HepG2 (cell line): ENCODE data around the gene SLC35F4. TPM values are rescaled to one million over a fixed set of nuclear protein-coding genes. Genes with fewer than 3 reads are reported as not detected.

ENCODE experiments used
- ATAC-seq: fragments of 200-7000 bp; cut with Tn5 transposase; 3 replicates; pipeline ENCODE4 v1.9.1; 2020; ENCODE audit warnings: mild to moderate bottlenecking, moderate library complexity
- BruUV-seq: library from RNA; stranded (reverse); fragments of 400-500 nt; replicated peaks from 2 replicates; lab custom pipeline; 2021; lab: Mats Ljungman, UMichigan
- CTCF ChIA-PET: fragments of 300-600 bp; formaldehyde crosslinking; extraction: SDS; loops from one replicate; lab custom pipeline; 2021; ENCODE audit warnings: low total read pairs, inconsistent platforms, low intra/inter-chr PET ratio; lab: Yijun Ruan, JAX
- POLR2A ChIA-PET: fragments of 350-600 bp; sonication (Branson Sonifier 250); formaldehyde crosslinking; loops from one replicate; lab custom pipeline; 2020; ENCODE audit warnings: antibody characterized with exemption, inconsistent platforms; lab: Yijun Ruan, JAX
- DNase-seq: peaks from one replicate; pipeline ENCODE4 v3.0.0-alpha.2; 2015; ENCODE audit warnings: low spot score
- FAIRE-seq: peaks from 3 replicates; lab custom pipeline; 2011; peaks lifted over from hg19 to GRCh38; lab: Jason Lieb, UNC
- H2AFZ ChIP-seq: one replicate; pipeline ENCODE4 v1.6.1; 2011; ENCODE audit warnings: low read length, inconsistent platforms
- H3K27ac ChIP-seq: fragments of 300-600 bp; 3 replicates; pipeline ENCODE4 v1.8.0; 2011; ENCODE audit warnings: mixed run types, mild to moderate bottlenecking, mixed read lengths, low read length, inconsistent platforms; ENCODE audit not compliant: insufficient read depth; ENCODE audit errors: extremely low read length
- H3K27me3 ChIP-seq, 2 experiments: fragments of 200-600 bp in 1 of 2; 2 replicates in 1 of 2; 3 replicates in 1 of 2; pipeline versions ENCODE4 v1.6.0 to v1.8.0; 2011; ENCODE audit warnings: low read length in 2 of 2, mild to moderate bottlenecking in 2 of 2, moderate library complexity in 2 of 2, inconsistent platforms in 1 of 2; ENCODE audit not compliant: insufficient read depth in 2 of 2, control insufficient read depth in 1 of 2
- H3K36me3 ChIP-seq, 2 experiments: fragments of 200-600 bp in 1 of 2; replicated peaks in 1 of 2; 2 replicates in 1 of 2; 3 replicates in 1 of 2; pipeline versions ENCODE4 v1.5.1 to v1.8.0; 2011; ENCODE audit warnings: low read length in 2 of 2, inconsistent platforms in 1 of 2; ENCODE audit not compliant: insufficient read depth in 2 of 2, control insufficient read depth in 1 of 2
- H3K4me1 ChIP-seq: 2 replicates; pipeline ENCODE4 v1.5.1; 2012; ENCODE audit warnings: low read length, inconsistent platforms; ENCODE audit not compliant: insufficient read depth
- H3K4me2 ChIP-seq: 2 replicates; pipeline ENCODE4 v1.6.0; 2011; ENCODE audit warnings: low read depth, low read length, inconsistent platforms
- H3K4me3 ChIP-seq, 3 experiments: fragments of 200-600 bp in 1 of 3; sonication (generic), shearing (Covaris generic) in 1 of 3; replicated peaks in 1 of 3; 2 replicates each; pipeline ENCODE4 v1.5.1; 2011 to 2016; ENCODE audit warnings: low read length in 3 of 3, inconsistent platforms in 2 of 3, low read depth in 2 of 3, mild to moderate bottlenecking in 2 of 3, control low read depth in 1 of 3, mixed read lengths in 1 of 3; ENCODE audit not compliant: insufficient read depth in 1 of 3
- H3K79me2 ChIP-seq: one replicate; pipeline ENCODE4 v1.6.1; 2011; ENCODE audit warnings: low read length, inconsistent platforms; ENCODE audit not compliant: insufficient read depth
- H3K9ac ChIP-seq: 2 replicates; pipeline ENCODE4 v1.6.0; 2011; ENCODE audit warnings: mild to moderate bottlenecking, low read depth, low read length, inconsistent platforms; ENCODE audit not compliant: insufficient read depth
- H3K9me3 ChIP-seq: 2 replicates; pipeline ENCODE4 v1.5.1; 2012; ENCODE audit warnings: mild to moderate bottlenecking, low read length
- H4K20me1 ChIP-seq: 2 replicates; pipeline ENCODE4 v1.6.0; 2011; ENCODE audit warnings: inconsistent platforms, mild to moderate bottlenecking, low read length, moderate library complexity; ENCODE audit not compliant: insufficient read depth
- FOXO1 ChIP-seq: sonication (generic); formaldehyde crosslinking; IDR thresholded peaks from 2 replicates; pipeline ENCODE4 v1.4.0; 2020; ENCODE audit warnings: missing genetic modification reagents
- HMGA1 ChIP-seq: sonication (generic); formaldehyde crosslinking; conservative IDR thresholded peaks from 2 replicates; pipeline ENCODE4 v1.4.0; 2020; ENCODE audit warnings: missing genetic modification reagents
- IKZF1 ChIP-seq: fragments of 450-650 bp; IDR thresholded peaks from 2 replicates; pipeline ENCODE4 v1.7.1; 2016
- KLF12 ChIP-seq: sonication (generic); formaldehyde crosslinking; IDR thresholded peaks from 2 replicates; pipeline ENCODE4 v1.4.0; 2020; ENCODE audit warnings: missing genetic modification reagents, borderline replicate concordance
- MAF1 ChIP-seq: sonication (generic); formaldehyde crosslinking; IDR thresholded peaks from 2 replicates; pipeline ENCODE4 v1.5.0; 2020; ENCODE audit warnings: missing genetic modification reagents, borderline replicate concordance
- NCOA1 ChIP-seq: sonication (generic); formaldehyde crosslinking; IDR thresholded peaks from 2 replicates; pipeline ENCODE4 v1.9.0; 2021; ENCODE audit warnings: missing genetic modification reagents
- NFIC ChIP-seq: IDR thresholded peaks from 2 replicates; pipeline ENCODE4 v1.6.1; 2012; ENCODE audit warnings: mild to moderate bottlenecking, low read length, inconsistent platforms
- RARG ChIP-seq: sonication (generic); formaldehyde crosslinking; IDR thresholded peaks from 2 replicates; pipeline ENCODE4 v1.4.0; 2020; ENCODE audit warnings: low read depth, mild to moderate bottlenecking, missing genetic modification reagents
- ZKSCAN8 ChIP-seq: IDR thresholded peaks from 2 replicates; pipeline ENCODE4 v1.6.1; 2016; ENCODE audit warnings: borderline replicate concordance, missing genetic modification reagents, missing compliant biosample characterization
- ZNF205 ChIP-seq: IDR thresholded peaks from 2 replicates; pipeline ENCODE4 v1.6.1; 2018; ENCODE audit warnings: missing biosample characterization, missing genetic modification reagents
- ZNF30 ChIP-seq: sonication (generic); formaldehyde crosslinking; IDR thresholded peaks from 2 replicates; pipeline ENCODE4 v1.5.0; 2020; ENCODE audit warnings: mild to moderate bottlenecking, missing genetic modification reagents
- ZNF431 ChIP-seq: sonication (generic); formaldehyde crosslinking; IDR thresholded peaks from 2 replicates; pipeline ENCODE4 v1.9.0; 2022; ENCODE audit warnings: missing genetic modification reagents, low read depth, mild to moderate bottlenecking, borderline replicate concordance
- ZNF703 ChIP-seq: sonication (generic); formaldehyde crosslinking; IDR thresholded peaks from 2 replicates; pipeline ENCODE4 v1.5.1; 2020; ENCODE audit warnings: missing genetic modification reagents, mild to moderate bottlenecking, moderate library complexity, borderline replicate concordance
- ZNF839 ChIP-seq: sonication (generic); formaldehyde crosslinking; IDR thresholded peaks from 2 replicates; pipeline ENCODE4 v1.4.0; 2020; ENCODE audit warnings: missing genetic modification reagents, mild to moderate bottlenecking, borderline replicate concordance
- WGBS: methylation state at CpG from one replicate; pipeline ENCODE4 v1.1.6; 2017; ENCODE audit warnings: low lambda C conversion rate; 5-methylcytosine and 5-hydroxymethylcytosine counted together
- in situ Hi-C: cut with HindIII; loops from 2 replicates; pipeline ENCODE4 v1.10.0; 2017; ENCODE audit warnings: low pct_unique_long_range_greater_than_20kb; ENCODE audit not compliant: extremely low pct_ligation_motif_present
- intact Hi-C: fragments of 100-400 bp; cut with micrococcal nuclease; formaldehyde crosslinking; loops from one replicate; pipeline ENCODE4 v1.10.0; 2022; ENCODE audit not compliant: unreplicated experiment
- polyA plus RNA-seq, 8 experiments: library from polyadenylated mRNA; depleted of rRNA in 3 of 8; stranded (reverse) in 7 of 8; unstranded in 1 of 8; fragments of >200 nt; fragmentation: Illumina TruSeq in 4 of 8; extraction: Trizol in 4 of 8; gene quantifications; 2 replicates each; pipeline versions ENCODE4 v1.2.1 to v1.2.3, GENCODE V29; 2011 to 2016; ENCODE audit warnings: low read depth in 4 of 8, missing spikeins in 1 of 8, mixed read lengths in 1 of 8; ENCODE audit not compliant: insufficient read depth in 1 of 8
- total RNA-seq, 5 experiments: library from RNA; depleted of rRNA; stranded (reverse); fragments of >200 nt; fragmentation: Illumina TruSeq; extraction: Trizol; gene quantifications; 2 replicates each; pipeline ENCODE4 v1.2.3, GENCODE V29; 2016; ENCODE audit warnings: low read depth in 1 of 5
- TF ChIP-seq, protein P1 (sequence below): sonication (generic); formaldehyde crosslinking; IDR thresholded peaks from 2 replicates; pipeline ENCODE4 v1.5.1; 2020; ENCODE audit warnings: missing genetic modification reagents, mild to moderate bottlenecking, borderline replicate concordance
- TF ChIP-seq, protein P2 (sequence below): sonication (generic); formaldehyde crosslinking; IDR thresholded peaks from 2 replicates; pipeline ENCODE4 v1.5.0; 2020; ENCODE audit warnings: mild to moderate bottlenecking, missing genetic modification reagents
- TF ChIP-seq, protein P3 (sequence below): sonication (generic); formaldehyde crosslinking; IDR thresholded peaks from 2 replicates; pipeline ENCODE4 v1.8.1; 2023; ENCODE audit warnings: mild to moderate bottlenecking, missing genetic modification reagents

SLC35F4 gene
- total and polyA plus RNA-seq, 2 of the 13 experiments (the other 11 are each of a cell fraction or from before 2014, with no cell fraction given): not detected

- TF ChIP-seq, protein P1, sequence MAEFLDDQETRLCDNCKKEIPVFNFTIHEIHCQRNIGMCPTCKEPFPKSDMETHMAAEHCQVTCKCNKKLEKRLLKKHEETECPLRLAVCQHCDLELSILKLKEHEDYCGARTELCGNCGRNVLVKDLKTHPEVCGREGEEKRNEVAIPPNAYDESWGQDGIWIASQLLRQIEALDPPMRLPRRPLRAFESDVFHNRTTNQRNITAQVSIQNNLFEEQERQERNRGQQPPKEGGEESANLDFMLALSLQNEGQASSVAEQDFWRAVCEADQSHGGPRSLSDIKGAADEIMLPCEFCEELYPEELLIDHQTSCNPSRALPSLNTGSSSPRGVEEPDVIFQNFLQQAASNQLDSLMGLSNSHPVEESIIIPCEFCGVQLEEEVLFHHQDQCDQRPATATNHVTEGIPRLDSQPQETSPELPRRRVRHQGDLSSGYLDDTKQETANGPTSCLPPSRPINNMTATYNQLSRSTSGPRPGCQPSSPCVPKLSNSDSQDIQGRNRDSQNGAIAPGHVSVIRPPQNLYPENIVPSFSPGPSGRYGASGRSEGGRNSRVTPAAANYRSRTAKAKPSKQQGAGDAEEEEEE (CRISPR knock-in tag): no peak
- TF ChIP-seq NCOA1 (CRISPR knock-in tag) (no peak), FOXO1 (CRISPR knock-in tag) (no peak), NFIC (no peak), KLF12 (CRISPR knock-in tag) (no peak), MAF1 (CRISPR knock-in tag) (no peak)
These were observed 17.2 kb upstream of the SLC35F4 start (continued) for GRCh38 chr14:57883061-57883460.

GRCh38 chr14:57879516-57879915 lies 13.6 kb upstream of the SLC35F4 start:
- Histone ChIP-seq H2AFZ (no peak overlapping the region), H3K4me2 (no peak overlapping the region), H3K27ac (no peak overlapping the region)
- no peak for ATAC-seq
- intact Hi-C loops: no loop called here
- no peak for FAIRE-seq
- no peak for DNase-seq
- CTCF ChIA-PET: no interaction called here
- TF ChIP-seq IKZF1: no peak
- TF ChIP-seq RARG: no peak
- TF ChIP-seq, protein P2, sequence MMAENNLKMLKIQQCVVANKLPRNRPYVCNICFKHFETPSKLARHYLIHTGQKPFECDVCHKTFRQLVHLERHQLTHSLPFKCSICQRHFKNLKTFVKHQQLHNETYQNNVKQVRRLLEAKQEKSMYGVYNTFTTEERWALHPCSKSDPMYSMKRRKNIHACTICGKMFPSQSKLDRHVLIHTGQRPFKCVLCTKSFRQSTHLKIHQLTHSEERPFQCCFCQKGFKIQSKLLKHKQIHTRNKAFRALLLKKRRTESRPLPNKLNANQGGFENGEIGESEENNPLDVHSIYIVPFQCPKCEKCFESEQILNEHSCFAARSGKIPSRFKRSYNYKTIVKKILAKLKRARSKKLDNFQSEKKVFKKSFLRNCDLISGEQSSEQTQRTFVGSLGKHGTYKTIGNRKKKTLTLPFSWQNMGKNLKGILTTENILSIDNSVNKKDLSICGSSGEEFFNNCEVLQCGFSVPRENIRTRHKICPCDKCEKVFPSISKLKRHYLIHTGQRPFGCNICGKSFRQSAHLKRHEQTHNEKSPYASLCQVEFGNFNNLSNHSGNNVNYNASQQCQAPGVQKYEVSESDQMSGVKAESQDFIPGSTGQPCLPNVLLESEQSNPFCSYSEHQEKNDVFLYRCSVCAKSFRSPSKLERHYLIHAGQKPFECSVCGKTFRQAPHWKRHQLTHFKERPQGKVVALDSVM (CRISPR knock-in tag): no peak
- TF ChIP-seq ZNF30 (CRISPR knock-in tag): no peak
- no peak for TF ChIP-seq ZNF205 (CRISPR knock-in tag)
- TF ChIP-seq HMGA1 (CRISPR knock-in tag): no peak
- no peak for TF ChIP-seq ZNF431 (CRISPR knock-in tag)
- no peak for TF ChIP-seq ZKSCAN8
- no peak for TF ChIP-seq ZNF839 (CRISPR knock-in tag)
- TF ChIP-seq, protein P3, sequence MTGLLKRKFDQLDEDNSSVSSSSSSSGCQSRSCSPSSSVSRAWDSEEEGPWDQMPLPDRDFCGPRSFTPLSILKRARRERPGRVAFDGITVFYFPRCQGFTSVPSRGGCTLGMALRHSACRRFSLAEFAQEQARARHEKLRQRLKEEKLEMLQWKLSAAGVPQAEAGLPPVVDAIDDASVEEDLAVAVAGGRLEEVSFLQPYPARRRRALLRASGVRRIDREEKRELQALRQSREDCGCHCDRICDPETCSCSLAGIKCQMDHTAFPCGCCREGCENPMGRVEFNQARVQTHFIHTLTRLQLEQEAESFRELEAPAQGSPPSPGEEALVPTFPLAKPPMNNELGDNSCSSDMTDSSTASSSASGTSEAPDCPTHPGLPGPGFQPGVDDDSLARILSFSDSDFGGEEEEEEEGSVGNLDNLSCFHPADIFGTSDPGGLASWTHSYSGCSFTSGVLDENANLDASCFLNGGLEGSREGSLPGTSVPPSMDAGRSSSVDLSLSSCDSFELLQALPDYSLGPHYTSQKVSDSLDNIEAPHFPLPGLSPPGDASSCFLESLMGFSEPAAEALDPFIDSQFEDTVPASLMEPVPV (CRISPR knock-in tag): no peak
- TF ChIP-seq ZNF703: no peak
- TF ChIP-seq, all 625 proteins: peak for 0
- Histone ChIP-seq H4K20me1 (no peaks in the 10 kb centered on the region), H3K9ac (no peak overlapping the region), H3K4me1 (no peaks in the 10 kb centered on the region), H3K27me3 (no peaks in the 10 kb centered on the region), H3K9me3 (no peaks in the 10 kb centered on the region), H3K79me2 (no peaks in the 10 kb centered on the region), H3K36me3 (no peaks in the 10 kb centered on the region), H3K4me3 (no peak overlapping the region)
- no TSS peak for BruUV-seq
- POLR2A ChIA-PET: no interaction called here
- in situ Hi-C loops: no loop called here
- WGBS: 0% methylated on average over 2 of the region's 2 CpGs
